Esophagus (tissue), 2 donors: Measurements from ENCODE around the gene VWA5A. TPM values are rescaled to one million over a fixed set of nuclear protein-coding genes. Genes with fewer than 3 reads are reported as not detected.
"Not testable (repeated sequence)": the region's sequence is repeated elsewhere in the genome, so short reads cannot be mapped to it uniquely, and the experiment has no call there.

Experiments used
- H3K27ac ChIP-seq, 2 donors: one replicate each; pipeline ENCODE4 v1.5.1; 2013; ENCODE audit warnings: low read depth in 2 of 2, mild to moderate bottlenecking in 2 of 2, inconsistent platforms in 1 of 2, low read length in 1 of 2, moderate library complexity in 1 of 2
- H3K27me3 ChIP-seq, 2 donors: one replicate each; pipeline ENCODE4 v1.6.1; 2013; ENCODE audit warnings: low read length in 2 of 2, control low read depth in 1 of 2, mild to moderate bottlenecking in 1 of 2; ENCODE audit not compliant: insufficient read depth in 2 of 2, control insufficient read depth in 1 of 2
- H3K36me3 ChIP-seq, 2 donors: one replicate each; pipeline ENCODE4 v1.6.1; 2013; ENCODE audit warnings: low read length in 1 of 2; ENCODE audit not compliant: control insufficient read depth in 2 of 2, insufficient read depth in 2 of 2
- H3K4me1 ChIP-seq, 2 donors: one replicate each; pipeline ENCODE4 v1.6.1; 2013; ENCODE audit warnings: low read length in 1 of 2; ENCODE audit not compliant: control insufficient read depth in 2 of 2, insufficient read depth in 2 of 2
- H3K4me3 ChIP-seq, 2 donors: one replicate each; pipeline ENCODE4 v1.5.1; 2013; ENCODE audit warnings: low read length in 2 of 2, mild to moderate bottlenecking in 2 of 2, low read depth in 1 of 2, moderate library complexity in 1 of 2
- H3K9me3 ChIP-seq, 2 donors: one replicate each; pipeline ENCODE4 v1.6.1; 2013; ENCODE audit warnings: mild to moderate bottlenecking in 2 of 2, low read depth in 1 of 2, low read length in 1 of 2, moderate library complexity in 1 of 2; ENCODE audit not compliant: control insufficient read depth in 2 of 2, insufficient read depth in 1 of 2
- WGBS, 2 donors: extraction: QIAGEN DNeasy Blood & Tissue Kit; methylation state at CpG; one replicate each; pipeline ENCODE4 v1.1.7; 2013; 5-methylcytosine and 5-hydroxymethylcytosine counted together
- polyA plus RNA-seq, 2 donors: library from polyadenylated mRNA; stranded (reverse); fragments of 200-250 nt; gene quantifications; one replicate each; pipeline ENCODE4 v1.2.3, GENCODE V29; 2013
- donor health status: healthy with polysubstance abuse.
- donor health status: Bipolar disorder and iron deficiency.

Gene VWA5A
- polyA plus RNA-seq, 2 donors: 6.6 TPM

DNA sequence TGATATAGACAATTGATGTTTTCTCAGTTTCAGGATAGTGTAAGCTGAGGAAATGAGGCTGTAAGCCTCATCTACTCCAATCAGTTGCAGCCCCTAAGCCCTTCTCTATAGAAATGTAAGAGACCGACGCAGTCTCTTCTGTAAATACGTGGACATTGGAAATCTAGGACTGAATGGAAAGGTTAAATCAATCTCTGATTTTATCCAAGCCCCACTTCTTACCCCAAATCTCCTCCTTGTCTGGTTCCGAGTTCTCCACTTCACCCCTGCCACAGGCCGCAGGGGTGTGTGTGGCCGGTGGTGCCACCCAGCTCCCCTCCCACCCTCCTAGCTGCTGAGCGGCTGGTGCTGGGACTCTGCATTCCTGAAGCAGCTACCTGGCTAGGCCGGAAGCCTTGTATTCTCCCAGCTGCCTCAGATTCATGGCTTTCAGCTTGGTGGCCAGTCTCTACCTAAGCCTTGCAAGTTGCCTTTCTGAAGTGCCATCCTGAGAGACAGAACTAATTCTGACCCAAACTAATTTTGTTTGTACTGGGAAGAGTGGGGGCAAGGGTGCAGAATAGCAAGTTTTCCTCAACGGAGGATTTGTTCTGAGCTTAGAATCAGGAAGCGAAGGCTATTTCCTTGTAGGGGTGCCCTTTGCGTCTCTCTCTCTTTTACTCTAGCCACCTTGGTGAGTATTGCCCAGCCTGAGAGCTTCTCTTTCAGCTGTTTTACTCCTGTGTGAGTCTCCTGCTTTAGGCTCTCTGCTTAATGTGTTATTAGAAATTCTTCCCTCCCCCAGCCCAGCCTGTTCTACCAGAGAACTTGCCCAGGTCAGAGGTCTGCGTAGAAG lies 749 bp downstream of the VWA5A start:
- H3K4me1 ChIP-seq: no peaks in the 10 kb centered on the region
- peak overlapping the region in 1 of 2 donors; percentile 24 for H3K27ac ChIP-seq
- H3K9me3 ChIP-seq: no peaks in the 10 kb centered on the region
- H3K36me3 ChIP-seq: peaks cover 6 to 13% of the 10 kb centered on the region in 2 donors
- peak overlapping the region; percentile 62 to 74 for H3K4me3 ChIP-seq
- 25 to 26% methylated on average over 12 of the region's 12 CpGs for WGBS, 2 donors
- no peaks in the 10 kb centered on the region for H3K27me3 ChIP-seq

DNA sequence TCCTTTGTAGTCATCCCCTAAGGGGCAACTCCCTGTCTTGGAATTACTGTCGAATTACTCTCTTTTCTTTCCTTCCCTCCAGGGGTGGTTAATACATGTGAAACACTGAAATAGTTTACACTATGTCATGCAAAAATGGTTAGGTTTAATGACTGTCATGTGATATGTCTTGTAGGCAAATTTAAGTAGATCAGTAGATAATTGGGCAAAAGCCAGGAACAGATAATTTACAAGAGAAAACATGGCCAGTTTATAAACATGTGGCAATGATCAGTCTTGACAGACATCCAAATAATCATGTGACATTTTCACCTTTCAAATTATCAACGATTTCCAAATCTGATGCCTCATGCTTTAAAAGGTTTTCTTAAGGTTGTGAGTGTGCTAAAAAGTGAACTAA lies 3.9 kb downstream of the VWA5A start:
- Histone ChIP-seq H3K4me3 (no peak overlapping the region), H3K9me3 (no peaks in the 10 kb centered on the region), H3K4me1 (no peaks in the 10 kb centered on the region), H3K36me3 (peaks cover 6 to 22% of the 10 kb centered on the region in 2 donors), H3K27me3 (no peaks in the 10 kb centered on the region), H3K27ac (no peak overlapping the region)
- 55 to 64% methylated on average over 2 of the region's 2 CpGs for WGBS, 2 donors

DNA sequence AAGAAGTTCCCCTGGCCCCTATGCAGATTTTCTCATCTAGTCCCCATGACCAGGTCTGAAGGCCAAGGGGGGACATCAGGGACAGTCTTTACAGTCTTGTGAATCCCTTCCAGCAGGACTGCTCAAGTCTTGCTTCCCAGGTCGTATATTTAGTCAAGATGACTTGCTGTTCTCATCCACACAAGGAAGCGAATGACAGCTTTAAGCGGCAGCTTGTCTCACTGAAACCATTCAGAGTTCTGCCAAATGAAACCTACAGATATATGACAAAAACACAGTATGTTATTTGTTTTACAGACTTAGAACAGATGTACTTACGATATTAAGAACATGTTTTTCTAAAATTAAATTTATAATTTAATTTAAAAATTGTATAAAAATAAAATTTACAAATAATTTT lies 5.6 kb downstream of the VWA5A start:
- H3K9me3 ChIP-seq: no peaks in the 10 kb centered on the region
- H3K36me3 ChIP-seq: peaks cover 6 to 24% of the 10 kb centered on the region in 2 donors
- 89% methylated on average over 4 of the region's 4 CpGs for WGBS, 2 donors
- no peak overlapping the region for H3K4me3 ChIP-seq
- H3K27ac ChIP-seq: no peak overlapping the region
- no peaks in the 10 kb centered on the region for H3K27me3 ChIP-seq
- no peaks in the 10 kb centered on the region for H3K4me1 ChIP-seq

DNA sequence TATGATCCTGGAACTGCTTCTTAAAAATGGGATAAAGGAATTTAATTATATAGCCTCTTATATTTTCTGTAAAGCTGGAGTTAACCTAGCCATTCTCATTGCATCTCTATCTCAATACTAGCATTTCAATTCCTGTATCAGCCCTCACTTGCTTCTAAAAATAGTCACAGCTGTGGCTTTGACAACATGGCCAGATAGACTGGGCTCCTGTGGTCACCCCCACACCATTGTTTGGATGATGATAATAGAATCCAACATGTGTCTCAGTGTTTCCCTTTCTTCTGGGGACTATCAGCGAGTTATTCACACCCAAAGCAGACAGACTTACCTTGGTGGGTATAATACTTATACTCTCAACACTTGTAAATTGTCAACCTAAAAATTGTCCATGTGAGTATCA lies 6.9 kb downstream of the VWA5A start:
- WGBS, 2 donors: 66 to 85% methylated on average over 1 of the region's 1 CpG
- Histone ChIP-seq H3K27me3 (no peaks in the 10 kb centered on the region), H3K27ac (no peak overlapping the region), H3K9me3 (no peaks in the 10 kb centered on the region), H3K36me3 (peaks cover 6 to 24% of the 10 kb centered on the region in 2 donors), H3K4me3 (no peak overlapping the region), H3K4me1 (no peaks in the 10 kb centered on the region)

DNA sequence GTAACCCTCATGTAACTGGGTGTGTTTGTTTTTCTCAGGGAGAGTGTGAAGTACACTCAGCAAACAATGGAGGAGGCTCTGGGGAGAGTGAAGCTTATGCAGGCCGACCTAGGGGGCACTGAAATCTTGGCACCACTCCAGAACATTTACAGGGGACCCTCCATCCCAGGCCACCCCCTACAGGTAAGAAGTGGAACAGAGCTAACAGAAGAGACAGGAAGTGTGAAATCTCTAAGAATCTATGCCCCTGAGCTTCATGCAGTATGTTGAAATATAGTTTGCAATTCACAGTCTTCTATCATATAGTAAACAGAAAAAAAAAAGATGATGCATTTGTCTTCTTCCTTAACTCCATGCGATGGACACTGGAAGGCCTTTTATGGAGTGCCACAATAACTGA lies 8.4 kb downstream of the VWA5A start:
- Histone ChIP-seq H3K9me3 (no peaks in the 10 kb centered on the region), H3K27ac (no peak overlapping the region), H3K36me3 (peaks cover 3 to 17% of the 10 kb centered on the region in 2 donors), H3K4me3 (no peak overlapping the region), H3K4me1 (no peaks in the 10 kb centered on the region), H3K27me3 (no peaks in the 10 kb centered on the region)
- WGBS, 2 donors: 53 to 58% methylated on average over 2 of the region's 2 CpGs

- H3K9me3 ChIP-seq, H3K4me3 ChIP-seq, H3K27me3 ChIP-seq, H3K27ac ChIP-seq, H3K4me1 ChIP-seq: not testable (repeated sequence)
- 100% methylated on average over 1 of the region's 1 CpG for WGBS, 2 donors
- peaks cover 0 to 10% of the 10 kb centered on the region in 2 donors for H3K36me3 ChIP-seq
Observed at GRCh38 chr11:124127134-124127533, 11.9 kb downstream of the VWA5A start.

DNA sequence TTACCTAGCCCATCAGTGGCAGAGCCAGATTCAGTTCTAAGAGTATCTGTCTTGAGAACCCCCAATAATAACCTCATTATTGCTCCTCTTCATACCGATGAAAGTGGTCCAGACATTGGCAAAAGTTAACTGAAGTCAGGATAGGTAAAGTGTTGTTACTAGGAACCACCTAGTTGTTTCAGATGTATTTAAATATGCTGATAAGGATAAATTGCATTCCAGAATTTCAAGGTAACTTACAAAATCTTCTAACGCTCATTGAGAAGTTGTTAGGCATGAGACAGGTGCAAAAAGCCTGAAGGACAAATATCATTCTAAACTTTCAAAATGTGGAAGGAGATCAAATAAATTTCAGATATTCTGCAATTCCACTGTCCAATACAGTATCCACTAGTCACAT lies 27.8 kb downstream of the VWA5A start:
- Histone ChIP-seq H3K27me3 (no peaks in the 10 kb centered on the region), H3K4me1 (no peaks in the 10 kb centered on the region), H3K36me3 (peaks cover 0 to 7% of the 10 kb centered on the region in 2 donors), H3K4me3 (no peak overlapping the region), H3K27ac (no peak overlapping the region), H3K9me3 (no peaks in the 10 kb centered on the region)
- 90 to 98% methylated on average over 2 of the region's 2 CpGs for WGBS, 2 donors

DNA sequence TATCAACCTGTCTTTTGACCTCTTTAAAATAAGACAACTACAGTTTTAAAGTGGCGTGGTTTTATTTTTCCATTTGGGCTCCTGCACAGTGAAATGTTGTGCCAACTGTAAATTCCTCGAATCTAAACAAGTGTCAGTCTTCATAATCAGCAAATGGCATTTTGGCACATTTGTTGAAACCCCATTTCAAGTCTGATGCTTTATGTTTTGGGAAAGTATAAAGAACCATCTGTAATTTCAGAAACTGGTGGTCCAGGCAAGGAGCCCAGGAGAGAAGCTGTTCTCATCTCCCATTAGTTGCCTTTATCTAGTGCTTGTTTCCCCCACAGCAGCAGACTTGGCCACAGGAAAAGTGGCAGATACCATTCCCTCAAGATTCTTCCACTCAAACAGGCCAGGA lies 32.7 kb downstream of the VWA5A start:
- no peaks in the 10 kb centered on the region for H3K4me1 ChIP-seq
- WGBS, 2 donors: 75 to 76% methylated on average over 2 of the region's 2 CpGs
- no peaks in the 10 kb centered on the region for H3K27me3 ChIP-seq
- no peak overlapping the region for H3K27ac ChIP-seq
- H3K4me3 ChIP-seq: no peak overlapping the region
- H3K9me3 ChIP-seq: no peaks in the 10 kb centered on the region
- peaks cover 0 to 4% of the 10 kb centered on the region in 2 donors for H3K36me3 ChIP-seq

GRCh38 chr11:124150684-124151083 lies 35.4 kb downstream of the VWA5A start:
- Histone ChIP-seq H3K4me1 (no peaks in the 10 kb centered on the region), H3K9me3 (no peaks in the 10 kb centered on the region), H3K36me3 (no peaks in the 10 kb centered on the region), H3K4me3 (no peak overlapping the region), H3K27ac (no peak overlapping the region), H3K27me3 (no peaks in the 10 kb centered on the region)
- WGBS, 2 donors: 65 to 76% methylated on average over 5 of the region's 5 CpGs

GRCh38 chr11:124152770-124153407 lies 37.6 kb downstream of the VWA5A start:
- no peak overlapping the region for H3K4me3 ChIP-seq
- no peaks in the 10 kb centered on the region for H3K27me3 ChIP-seq
- no peaks in the 10 kb centered on the region for H3K9me3 ChIP-seq
- H3K36me3 ChIP-seq: no peaks in the 10 kb centered on the region
- 66 to 71% methylated on average over 3 of the region's 3 CpGs for WGBS, 2 donors
- H3K27ac ChIP-seq: no peak overlapping the region
- no peaks in the 10 kb centered on the region for H3K4me1 ChIP-seq
